DND-41 (cell line): Measurements from ENCODE around the gene MREG.
A peak's percentile ranks its signal among the peaks of the same experiment; 100 is the strongest.

Source experiments
- ATAC-seq: fragments of 200-7000 bp; cut with Tn5 transposase; 3 replicates; pipeline ENCODE4 v1.9.1; 2021; ENCODE audit warnings: low read depth; ENCODE audit not compliant: insufficient read depth
- DNase-seq: peaks from one replicate; pipeline ENCODE4 v3.0.0-alpha.2; 2020
- H2AFZ ChIP-seq: 2 replicates; pipeline ENCODE4 v1.6.0; 2012; ENCODE audit warnings: low read depth, low read length
- H3K27ac ChIP-seq: 2 replicates; pipeline ENCODE4 v1.5.1; 2012; ENCODE audit warnings: low read length, inconsistent platforms
- H3K27me3 ChIP-seq: fragments of 200-600 bp; sonication (generic); 2 replicates; pipeline ENCODE4 v1.6.0; 2012; ENCODE audit warnings: low read length, mild to moderate bottlenecking, inconsistent platforms; ENCODE audit not compliant: insufficient read depth, poor library complexity
- H3K36me3 ChIP-seq: 2 replicates; pipeline ENCODE4 v1.5.1; 2012; ENCODE audit warnings: low read length, inconsistent platforms; ENCODE audit not compliant: insufficient read depth
- H3K4me1 ChIP-seq: 2 replicates; pipeline ENCODE4 v1.5.1; 2012; ENCODE audit warnings: mild to moderate bottlenecking, low read length; ENCODE audit not compliant: insufficient read depth
- H3K4me2 ChIP-seq: 2 replicates; pipeline ENCODE4 v1.6.0; 2012; ENCODE audit warnings: mild to moderate bottlenecking, moderate library complexity, low read length, inconsistent platforms; ENCODE audit not compliant: insufficient read depth
- H3K4me3 ChIP-seq, 2 experiments: fragments of 200-600 bp in 1 of 2; shearing (Covaris generic) in 1 of 2; 2 replicates each; pipeline ENCODE4 v1.5.1; 2012 to 2016; ENCODE audit warnings: inconsistent platforms in 2 of 2, low read length in 2 of 2, mild to moderate bottlenecking in 2 of 2, low read depth in 1 of 2, moderate library complexity in 1 of 2
- H3K79me2 ChIP-seq: 2 replicates; pipeline ENCODE4 v1.6.0; 2012; ENCODE audit warnings: low read length, inconsistent platforms; ENCODE audit not compliant: insufficient read depth
- H3K9ac ChIP-seq: 2 replicates; pipeline ENCODE4 v1.6.0; 2012; ENCODE audit warnings: low read depth, mild to moderate bottlenecking, inconsistent platforms, low read length, moderate library complexity
- H3K9me3 ChIP-seq: 2 replicates; pipeline ENCODE4 v1.5.1; 2012; ENCODE audit warnings: low read length, moderate library complexity, mild to moderate bottlenecking, inconsistent platforms; ENCODE audit not compliant: insufficient read depth, severe bottlenecking
- H4K20me1 ChIP-seq: 2 replicates; pipeline ENCODE4 v1.6.0; 2012; ENCODE audit warnings: low read length; ENCODE audit not compliant: insufficient read depth
- EZH2 ChIP-seq: IDR thresholded peaks from 3 replicates; pipeline ENCODE4 v1.6.1; 2012; ENCODE audit warnings: borderline replicate concordance, low read depth, mild to moderate bottlenecking, moderate library complexity, low read length, inconsistent platforms; ENCODE audit not compliant: severe bottlenecking
- TF ChIP-seq, protein P1 (sequence below): IDR thresholded peaks from 2 replicates; pipeline ENCODE4 v1.5.1; 2012; ENCODE audit warnings: borderline replicate concordance, low read length, moderate library complexity, mild to moderate bottlenecking; ENCODE audit not compliant: poor library complexity, severe bottlenecking; ENCODE audit errors: extremely low read depth

MREG gene

DNA sequence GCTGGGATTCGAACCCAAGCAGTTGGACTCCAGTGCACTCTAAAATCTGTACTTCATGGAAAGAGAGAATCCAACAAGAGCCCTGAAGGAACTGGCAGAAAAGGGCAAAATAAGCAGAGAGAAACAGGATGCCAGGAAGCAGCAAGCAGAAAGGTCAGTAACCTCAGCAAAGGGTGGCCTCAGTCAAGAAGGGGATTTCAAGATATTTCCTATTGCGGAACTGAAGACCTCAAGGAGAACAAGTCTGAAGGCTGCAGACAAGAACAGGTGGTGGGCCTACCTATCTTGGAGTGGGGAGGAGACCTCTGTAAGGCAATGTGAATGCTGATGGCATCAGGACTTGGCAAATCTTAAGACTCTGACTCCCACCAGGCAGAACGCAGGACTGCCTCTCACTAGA, 20.1 kb upstream of the MREG start:
- Histone ChIP-seq H3K4me1 (no peaks in the 10 kb centered on the region), H3K9me3 (no peaks in the 10 kb centered on the region), H3K27me3 (no peaks in the 10 kb centered on the region), H4K20me1 (no peaks in the 10 kb centered on the region), H3K79me2 (no peaks in the 10 kb centered on the region), H3K4me3 (no peak overlapping the region), H3K36me3 (no peaks in the 10 kb centered on the region), H3K4me2 (no peak overlapping the region), H3K27ac (no peak overlapping the region), H2AFZ (no peak overlapping the region), H3K9ac (no peak overlapping the region)
- ATAC-seq (peak; percentile 31; the same call in 1 of the 3 replicates), DNase-seq (no peak)
- no peak for TF ChIP-seq EZH2

DNA sequence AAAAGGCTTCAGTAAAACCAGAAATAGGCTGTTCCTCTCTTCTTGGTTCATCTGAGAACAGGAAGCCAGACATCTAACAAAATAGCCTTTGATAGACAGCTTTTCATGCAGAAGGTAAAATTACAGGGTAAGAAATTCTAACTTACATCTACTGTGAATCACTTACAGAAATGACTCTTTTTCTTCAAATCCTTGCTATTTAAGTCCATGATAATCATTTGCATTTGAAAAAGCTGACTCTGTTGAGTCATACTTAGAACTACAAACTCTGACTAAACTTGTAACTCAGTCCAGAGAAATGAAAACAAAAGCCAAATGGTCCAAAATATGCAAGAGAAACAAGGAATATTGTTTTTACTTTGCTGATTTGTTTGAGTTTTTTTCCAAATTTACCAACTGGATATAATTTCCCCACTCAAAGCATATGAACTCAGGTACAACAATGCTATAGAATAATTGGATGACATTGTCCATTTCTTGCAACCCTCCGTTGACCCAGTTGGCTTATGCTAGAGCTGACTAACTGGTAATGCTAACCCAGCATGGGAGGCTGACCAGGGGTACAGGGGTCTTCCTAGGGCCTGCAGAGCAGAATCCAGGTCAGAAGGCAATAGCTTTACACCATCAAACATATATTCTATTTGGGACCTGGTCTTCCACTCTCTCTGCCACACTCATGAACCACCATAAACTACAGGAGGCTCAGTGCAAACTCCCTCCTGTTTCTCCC, 18.8 kb upstream of the MREG start:
- Histone ChIP-seq H3K9ac (no peak overlapping the region), H3K4me3 (no peak overlapping the region), H3K27ac (no peak overlapping the region), H2AFZ (no peak overlapping the region), H3K36me3 (no peaks in the 10 kb centered on the region), H3K79me2 (no peaks in the 10 kb centered on the region), H4K20me1 (no peaks in the 10 kb centered on the region), H3K4me2 (no peak overlapping the region), H3K4me1 (no peaks in the 10 kb centered on the region), H3K27me3 (no peaks in the 10 kb centered on the region), H3K9me3 (no peaks in the 10 kb centered on the region)
- DNase-seq, result no peak
- TF ChIP-seq, protein P1, sequence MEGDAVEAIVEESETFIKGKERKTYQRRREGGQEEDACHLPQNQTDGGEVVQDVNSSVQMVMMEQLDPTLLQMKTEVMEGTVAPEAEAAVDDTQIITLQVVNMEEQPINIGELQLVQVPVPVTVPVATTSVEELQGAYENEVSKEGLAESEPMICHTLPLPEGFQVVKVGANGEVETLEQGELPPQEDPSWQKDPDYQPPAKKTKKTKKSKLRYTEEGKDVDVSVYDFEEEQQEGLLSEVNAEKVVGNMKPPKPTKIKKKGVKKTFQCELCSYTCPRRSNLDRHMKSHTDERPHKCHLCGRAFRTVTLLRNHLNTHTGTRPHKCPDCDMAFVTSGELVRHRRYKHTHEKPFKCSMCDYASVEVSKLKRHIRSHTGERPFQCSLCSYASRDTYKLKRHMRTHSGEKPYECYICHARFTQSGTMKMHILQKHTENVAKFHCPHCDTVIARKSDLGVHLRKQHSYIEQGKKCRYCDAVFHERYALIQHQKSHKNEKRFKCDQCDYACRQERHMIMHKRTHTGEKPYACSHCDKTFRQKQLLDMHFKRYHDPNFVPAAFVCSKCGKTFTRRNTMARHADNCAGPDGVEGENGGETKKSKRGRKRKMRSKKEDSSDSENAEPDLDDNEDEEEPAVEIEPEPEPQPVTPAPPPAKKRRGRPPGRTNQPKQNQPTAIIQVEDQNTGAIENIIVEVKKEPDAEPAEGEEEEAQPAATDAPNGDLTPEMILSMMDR, result no peak
- TF ChIP-seq EZH2, result no peak
- ATAC-seq, result no peak

DNA sequence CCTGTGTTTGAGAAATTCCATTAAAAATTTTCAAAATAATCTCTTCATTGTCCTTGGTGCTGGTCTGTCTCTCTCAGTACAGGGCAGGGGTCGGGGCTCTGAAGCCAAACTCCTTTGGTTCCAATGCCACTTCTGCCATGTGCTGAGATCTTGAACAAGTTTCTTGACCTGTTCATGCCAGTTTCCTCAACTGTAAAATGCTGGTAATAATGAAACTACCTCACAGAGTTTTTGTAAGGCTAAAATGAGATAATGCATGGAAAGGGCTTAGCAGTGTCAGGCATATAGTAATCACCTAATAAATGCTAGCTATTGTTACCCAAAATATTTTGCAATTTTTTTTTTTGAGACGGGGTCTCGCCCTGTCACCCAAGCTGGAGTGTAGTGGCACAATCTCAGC, 16.9 kb upstream of the MREG start:
- H3K27me3 ChIP-seq, result no peaks in the 10 kb centered on the region
- no peaks in the 10 kb centered on the region for H4K20me1 ChIP-seq
- no peaks in the 10 kb centered on the region for H3K36me3 ChIP-seq
- TF ChIP-seq, protein P1, result no peak
- TF ChIP-seq EZH2, result no peak
- H3K4me1 ChIP-seq, result no peaks in the 10 kb centered on the region
- H3K9me3 ChIP-seq, result no peaks in the 10 kb centered on the region
- no peaks in the 10 kb centered on the region for H3K79me2 ChIP-seq
- H3K4me3 ChIP-seq, result no peak overlapping the region
- DNase-seq (no peak), ATAC-seq (no peak)
- H3K27ac ChIP-seq, result no peak overlapping the region
- no peak overlapping the region for H2AFZ ChIP-seq
- H3K9ac ChIP-seq, result no peak overlapping the region
- H3K4me2 ChIP-seq, result no peak overlapping the region

DNA sequence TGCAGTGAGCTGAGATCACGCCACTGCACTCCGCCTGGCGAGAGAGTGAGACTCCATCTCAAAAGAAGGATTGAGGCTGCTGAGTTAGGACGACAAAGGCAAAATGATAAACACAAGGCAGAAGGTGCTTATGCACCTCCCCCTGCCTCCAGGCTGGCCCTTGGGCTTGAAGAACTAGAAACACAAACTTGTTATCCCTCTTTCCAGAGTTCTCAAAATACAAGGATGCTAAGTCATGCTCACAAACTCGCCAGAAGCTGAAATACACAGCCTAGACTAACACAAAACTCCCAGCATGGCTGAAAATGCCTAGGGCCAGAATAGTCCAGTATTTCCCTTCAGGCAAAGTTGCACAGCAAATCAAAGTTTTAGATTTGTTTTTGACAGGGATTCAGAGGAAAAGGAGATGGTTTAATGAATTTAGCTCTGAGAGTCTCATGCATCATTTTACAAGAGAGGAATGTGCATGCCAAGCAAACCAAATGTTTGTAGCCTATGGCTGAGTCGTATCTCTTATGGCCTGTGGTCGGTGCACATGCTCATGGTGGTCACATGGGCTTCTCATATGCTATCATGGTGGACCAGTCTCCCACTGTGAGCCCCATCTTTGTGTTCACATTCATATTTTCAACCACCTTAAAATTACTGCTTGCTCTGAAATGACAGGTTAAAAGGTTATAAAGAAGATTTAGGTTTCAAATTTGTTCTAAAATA, 16.2 kb upstream of the MREG start:
- Histone ChIP-seq H3K27me3 (no peaks in the 10 kb centered on the region), H3K4me2 (no peak overlapping the region), H3K79me2 (no peaks in the 10 kb centered on the region), H3K4me3 (no peak overlapping the region), H3K9me3 (no peaks in the 10 kb centered on the region), H3K9ac (no peak overlapping the region), H4K20me1 (no peaks in the 10 kb centered on the region), H2AFZ (no peak overlapping the region), H3K27ac (no peak overlapping the region), H3K36me3 (no peaks in the 10 kb centered on the region), H3K4me1 (no peaks in the 10 kb centered on the region)
- TF ChIP-seq, protein P1, result no peak
- no peak for TF ChIP-seq EZH2
- ATAC-seq (no peak), DNase-seq (no peak)
